GM18867 (cell line): ENCODE results near the gene SERPINB1.
"Not testable (repeated sequence)": the region's sequence is repeated elsewhere in the genome, so short reads cannot be mapped to it uniquely, and the experiment has no call there.

Source experiments
- ATAC-seq: cut with Tn5 transposase; IDR thresholded peaks from one replicate; pipeline ENCODE4 v1.9.1; 2021; ENCODE audit warnings: mild to moderate bottlenecking, moderate library complexity; ENCODE audit not compliant: unreplicated experiment

SERPINB1 gene

GRCh38 chr6:2819115-2819514 is 22.5 kb downstream of the SERPINB1 start:
- no peak for ATAC-seq

- ATAC-seq = no peak
These were observed 23.1 kb downstream of the SERPINB1 start for GRCh38 chr6:2818593-2818992.

- no peak for ATAC-seq
These were observed 23.7 kb downstream of the SERPINB1 start for GRCh38 chr6:2817903-2818443.

GRCh38 chr6:2816158-2816557 is 25.5 kb downstream of the SERPINB1 start:
- ATAC-seq = no peak

- no peak for ATAC-seq
These were observed 29.0 kb downstream of the SERPINB1 start for GRCh38 chr6:2812695-2813094.

- no peak for ATAC-seq
These were observed 31.5 kb downstream of the SERPINB1 start for GRCh38 chr6:2810092-2810671.

GRCh38 chr6:2809015-2809414 is 32.6 kb downstream of the SERPINB1 start:
- ATAC-seq = no peak

- no peak for ATAC-seq
These were observed 34.1 kb downstream of the SERPINB1 start for GRCh38 chr6:2807342-2808090.

- ATAC-seq = no peak
These were observed 35.0 kb downstream of the SERPINB1 start for GRCh38 chr6:2806644-2807043.

- no peak for ATAC-seq
These were observed 36.6 kb downstream of the SERPINB1 start for GRCh38 chr6:2805031-2805430.

- no peak for ATAC-seq
These were observed 37.1 kb downstream of the SERPINB1 start for GRCh38 chr6:2804516-2804915.

- no peak for ATAC-seq
These were observed 37.8 kb downstream of the SERPINB1 start for GRCh38 chr6:2803731-2804429.

- ATAC-seq = no peak
These were observed 39.1 kb downstream of the SERPINB1 start for GRCh38 chr6:2802521-2803060.

- ATAC-seq = not testable (repeated sequence)
These were observed 40.0 kb downstream of the SERPINB1 start for GRCh38 chr6:2801687-2802086.

GRCh38 chr6:2800552-2801316 is 40.9 kb downstream of the SERPINB1 start:
- no peak for ATAC-seq

- no peak for ATAC-seq
These were observed 41.6 kb downstream of the SERPINB1 start for GRCh38 chr6:2799936-2800527.

- no peak for ATAC-seq
These were observed 43.0 kb downstream of the SERPINB1 start for GRCh38 chr6:2798586-2799134.

GRCh38 chr6:2797564-2798031 is 44.1 kb downstream of the SERPINB1 start:
- ATAC-seq = no peak

GRCh38 chr6:2796861-2797260 is 44.8 kb downstream of the SERPINB1 start:
- no peak for ATAC-seq

- no peak for ATAC-seq
These were observed 45.7 kb downstream of the SERPINB1 start for GRCh38 chr6:2795956-2796355.
